ENCODE results near the gene KIAA1671. TPM values are rescaled to one million over a fixed set of nuclear protein-coding genes. Genes with fewer than 3 reads are reported as not detected.

KIAA1671 gene
- total RNA-seq, 1 donor from 2014 or later = 28.5 TPM

DNA sequence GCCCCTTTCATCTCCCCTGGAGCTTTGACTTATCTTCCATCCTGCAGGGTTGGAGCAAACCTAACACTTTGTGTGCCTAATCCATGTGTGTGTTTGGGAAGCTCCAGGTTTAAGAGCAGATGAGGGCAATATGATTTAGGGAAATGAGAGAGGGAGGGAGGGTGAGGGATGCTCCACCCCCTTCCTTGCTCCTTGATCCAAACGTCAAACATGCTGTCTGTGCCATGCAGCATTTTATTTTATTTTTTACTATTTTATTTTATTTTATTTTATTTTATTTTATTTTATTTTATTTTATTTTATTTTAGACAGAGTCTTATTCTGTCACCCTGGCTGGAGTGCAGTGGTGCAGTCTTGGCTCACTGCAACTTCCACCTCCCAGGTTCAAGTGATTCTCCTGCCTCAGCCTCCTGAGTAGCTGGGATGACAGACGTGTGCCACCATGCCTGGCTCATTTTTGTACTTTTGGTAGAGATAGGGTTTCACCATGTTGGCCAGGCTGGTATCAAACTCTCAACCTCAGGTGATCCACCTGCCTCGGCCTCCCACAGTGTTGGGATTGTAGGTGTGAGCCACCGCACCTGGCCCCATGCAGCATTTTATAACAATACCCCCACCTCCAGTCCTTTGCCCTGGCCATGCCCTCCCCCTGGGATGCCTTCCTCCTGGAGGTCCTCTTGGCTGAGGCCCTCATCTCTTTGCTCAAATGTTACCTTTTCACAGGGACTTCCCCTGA, 194.6 kb downstream of the KIAA1671 start:
- Mint-ChIP-seq H3K9me3 (ENCODE audit: low read depth) (no peaks in the 10 kb centered on the region), H3K4me1 (ENCODE audit: low read depth) (peaks cover 3% of the 10 kb centered on the region), H3K4me3 (ENCODE audit: unreplicated experiment) (no peak overlapping the region), H3K27ac (ENCODE audit: unreplicated experiment) (no peak overlapping the region), H3K36me3 (ENCODE audit: low read depth) (no peaks in the 10 kb centered on the region), H3K27me3 (ENCODE audit: low read depth) (no peaks in the 10 kb centered on the region)
- no peak for DNase-seq (ENCODE audit: low spot score)
- TF ChIP-seq, protein P1, sequence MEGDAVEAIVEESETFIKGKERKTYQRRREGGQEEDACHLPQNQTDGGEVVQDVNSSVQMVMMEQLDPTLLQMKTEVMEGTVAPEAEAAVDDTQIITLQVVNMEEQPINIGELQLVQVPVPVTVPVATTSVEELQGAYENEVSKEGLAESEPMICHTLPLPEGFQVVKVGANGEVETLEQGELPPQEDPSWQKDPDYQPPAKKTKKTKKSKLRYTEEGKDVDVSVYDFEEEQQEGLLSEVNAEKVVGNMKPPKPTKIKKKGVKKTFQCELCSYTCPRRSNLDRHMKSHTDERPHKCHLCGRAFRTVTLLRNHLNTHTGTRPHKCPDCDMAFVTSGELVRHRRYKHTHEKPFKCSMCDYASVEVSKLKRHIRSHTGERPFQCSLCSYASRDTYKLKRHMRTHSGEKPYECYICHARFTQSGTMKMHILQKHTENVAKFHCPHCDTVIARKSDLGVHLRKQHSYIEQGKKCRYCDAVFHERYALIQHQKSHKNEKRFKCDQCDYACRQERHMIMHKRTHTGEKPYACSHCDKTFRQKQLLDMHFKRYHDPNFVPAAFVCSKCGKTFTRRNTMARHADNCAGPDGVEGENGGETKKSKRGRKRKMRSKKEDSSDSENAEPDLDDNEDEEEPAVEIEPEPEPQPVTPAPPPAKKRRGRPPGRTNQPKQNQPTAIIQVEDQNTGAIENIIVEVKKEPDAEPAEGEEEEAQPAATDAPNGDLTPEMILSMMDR (IDR thresholded peaks at IDR 0.05) = no peak

DNA sequence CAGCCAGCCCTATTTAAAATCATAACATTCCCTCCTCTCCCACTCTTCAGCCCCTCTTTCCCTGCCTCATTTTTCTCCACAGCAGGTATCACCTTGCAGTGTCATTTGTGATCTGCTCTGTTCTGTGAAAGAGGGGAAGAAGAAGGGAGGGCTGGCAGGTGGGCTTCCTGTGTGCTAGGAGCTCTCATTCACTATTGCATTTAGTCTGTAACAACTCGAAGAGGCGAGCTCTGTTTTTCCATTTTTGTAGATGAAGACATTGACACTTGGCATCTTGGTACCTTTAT, 195.1 kb downstream of the KIAA1671 start:
- Mint-ChIP-seq H3K4me1 (ENCODE audit: low read depth) (peaks cover 3% of the 10 kb centered on the region), H3K4me3 (ENCODE audit: unreplicated experiment) (no peak overlapping the region), H3K9me3 (ENCODE audit: low read depth) (no peaks in the 10 kb centered on the region), H3K27ac (ENCODE audit: unreplicated experiment) (no peak overlapping the region), H3K27me3 (ENCODE audit: low read depth) (no peaks in the 10 kb centered on the region), H3K36me3 (ENCODE audit: low read depth) (no peaks in the 10 kb centered on the region)
- TF ChIP-seq, protein P1 (IDR thresholded peaks at IDR 0.05) = no peak
- DNase-seq (ENCODE audit: low spot score) = no peak

DNA sequence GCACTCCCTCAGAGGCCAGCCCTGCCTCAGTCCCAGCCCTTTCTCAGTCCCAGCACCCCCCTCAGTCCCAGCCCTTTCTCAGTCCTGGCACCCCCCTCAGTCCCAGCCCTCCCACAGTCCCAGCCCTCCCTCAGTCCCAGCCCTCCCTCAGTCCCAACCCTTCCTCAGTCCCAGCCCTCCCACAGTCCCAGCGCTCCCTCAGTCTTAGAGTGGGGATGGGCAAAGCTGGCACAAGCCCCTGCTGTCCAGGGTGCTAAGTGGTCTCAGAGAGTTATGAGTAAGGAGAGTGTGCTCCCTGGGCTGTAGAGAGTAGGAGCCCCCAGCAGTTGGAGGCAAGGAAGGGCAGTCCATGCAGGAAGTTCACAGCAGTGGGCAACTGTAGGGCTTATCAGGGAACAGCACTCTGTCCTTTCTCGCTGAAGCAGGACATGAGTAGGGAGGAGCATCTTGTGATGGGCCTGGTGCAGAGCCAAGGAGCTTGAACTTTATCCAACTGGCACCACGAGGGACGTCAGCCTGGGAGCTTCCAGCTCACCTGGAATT, 195.7 kb downstream of the KIAA1671 start:
- Mint-ChIP-seq H3K9me3 (ENCODE audit: low read depth) (no peaks in the 10 kb centered on the region), H3K4me1 (ENCODE audit: low read depth) (peaks cover 3% of the 10 kb centered on the region), H3K4me3 (ENCODE audit: unreplicated experiment) (no peak overlapping the region), H3K27ac (ENCODE audit: unreplicated experiment) (no peak overlapping the region), H3K36me3 (ENCODE audit: low read depth) (no peaks in the 10 kb centered on the region), H3K27me3 (ENCODE audit: low read depth) (no peaks in the 10 kb centered on the region)
- DNase-seq (ENCODE audit: low spot score) = no peak
- TF ChIP-seq, protein P1 (IDR thresholded peaks at IDR 0.05) = no peak

DNA sequence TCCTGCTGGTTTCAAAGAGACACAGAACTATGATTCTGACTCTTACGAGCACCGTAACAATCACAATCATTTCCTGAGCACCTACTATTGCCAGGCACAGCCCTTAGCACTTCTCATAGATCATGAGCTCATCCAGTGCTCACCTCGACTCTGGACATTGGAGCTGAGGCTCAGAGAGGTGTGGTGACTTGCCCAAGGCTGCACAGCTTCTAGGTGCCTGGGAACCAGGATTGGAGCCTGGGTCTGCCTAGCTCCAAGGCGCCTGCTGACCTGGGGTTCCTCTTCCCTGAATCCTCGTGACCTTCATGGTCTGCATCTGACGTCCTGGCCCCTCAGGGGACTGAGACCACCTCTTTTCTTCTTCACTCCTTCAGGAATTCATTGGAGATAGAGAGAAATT, 196.5 kb downstream of the KIAA1671 start:
- TF ChIP-seq, protein P1 (IDR thresholded peaks at IDR 0.05) = no peak
- Mint-ChIP-seq H3K9me3 (ENCODE audit: low read depth) (no peaks in the 10 kb centered on the region), H3K27ac (ENCODE audit: unreplicated experiment) (no peak overlapping the region), H3K4me3 (ENCODE audit: unreplicated experiment) (no peak overlapping the region), H3K4me1 (ENCODE audit: low read depth) (peaks cover 3% of the 10 kb centered on the region), H3K36me3 (ENCODE audit: low read depth) (no peaks in the 10 kb centered on the region), H3K27me3 (ENCODE audit: low read depth) (no peaks in the 10 kb centered on the region)
- DNase-seq (ENCODE audit: low spot score) = no peak

DNA sequence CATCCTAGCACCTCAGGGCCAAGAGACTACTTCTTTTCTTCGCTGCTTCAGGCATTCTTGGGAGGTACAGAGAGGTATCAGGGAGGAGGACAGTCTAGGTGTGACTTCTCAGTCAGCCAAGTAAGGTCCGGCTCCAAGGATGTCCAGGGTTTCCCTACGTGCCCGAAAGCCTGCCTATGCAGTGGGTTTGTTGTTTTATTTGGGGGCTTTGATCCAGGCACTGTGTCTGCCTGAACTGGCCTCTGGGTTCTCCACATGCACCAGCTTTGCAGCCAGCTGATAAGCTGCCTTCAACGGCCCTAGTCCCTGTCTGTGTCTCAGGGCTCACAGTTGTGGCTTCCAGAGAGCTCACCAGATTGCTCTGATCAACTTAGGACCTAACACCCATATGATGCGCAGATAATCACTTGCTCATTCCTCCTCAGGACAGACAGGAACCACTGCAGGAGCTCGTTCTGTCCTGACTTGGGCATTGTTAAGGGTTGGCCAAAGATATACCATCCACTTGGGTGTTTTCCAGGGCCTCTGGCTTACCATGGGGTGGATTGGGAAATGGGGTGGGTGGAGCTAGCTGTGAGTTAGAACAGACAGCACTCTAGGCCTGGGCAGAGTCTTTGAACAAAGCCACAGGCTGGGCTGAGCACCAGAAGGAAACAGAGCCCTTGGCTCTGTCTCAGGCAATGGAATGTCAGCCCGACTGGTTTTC, 201.6 kb downstream of the KIAA1671 start:
- Mint-ChIP-seq H3K4me3 (ENCODE audit: unreplicated experiment) (no peak overlapping the region), H3K27me3 (ENCODE audit: low read depth) (no peaks in the 10 kb centered on the region), H3K36me3 (ENCODE audit: low read depth) (peaks cover 1% of the 10 kb centered on the region), H3K27ac (ENCODE audit: unreplicated experiment) (peak overlapping the region; percentile 70), H3K4me1 (ENCODE audit: low read depth) (peaks cover 23% of the 10 kb centered on the region), H3K9me3 (ENCODE audit: low read depth) (no peaks in the 10 kb centered on the region)
- TF ChIP-seq, protein P1 (IDR thresholded peaks at IDR 0.05) = no peak
- DNase-seq (ENCODE audit: low spot score) = no peak
